Duodenal mucosa (tissue), 2 donors: ENCODE results near the gene FARS2.

Experiments used
- H3K27ac ChIP-seq: one replicate; pipeline ENCODE4 v1.7.0; 2013; ENCODE audit warnings: low read depth, low read length
- H3K27me3 ChIP-seq, 2 donors: one replicate each; pipeline ENCODE4 v1.7.0; 2013; ENCODE audit warnings: low read length in 2 of 2, control low read depth in 1 of 2; ENCODE audit not compliant: insufficient read depth in 2 of 2, control insufficient read depth in 1 of 2
- H3K36me3 ChIP-seq, 2 donors: one replicate each; pipeline ENCODE4 v1.7.0; 2013; ENCODE audit warnings: low read length in 2 of 2, control low read depth in 1 of 2; ENCODE audit not compliant: insufficient read depth in 2 of 2, control insufficient read depth in 1 of 2
- H3K4me1 ChIP-seq, 2 donors: one replicate each; pipeline ENCODE4 v1.7.0; 2013; ENCODE audit warnings: low read length in 2 of 2, control low read depth in 1 of 2; ENCODE audit not compliant: insufficient read depth in 2 of 2, control insufficient read depth in 1 of 2
- H3K4me3 ChIP-seq, 2 donors: one replicate each; pipeline ENCODE4 v1.7.0; 2013; ENCODE audit warnings: low read length in 2 of 2, low read depth in 1 of 2
- H3K9ac ChIP-seq, 2 donors: one replicate each; pipeline ENCODE4 v1.7.0; 2013; ENCODE audit warnings: low read length in 2 of 2, low read depth in 1 of 2
- H3K9me3 ChIP-seq, 2 donors: one replicate each; pipeline ENCODE4 v1.7.0; 2013; ENCODE audit warnings: low read length in 2 of 2, control low read depth in 1 of 2; ENCODE audit not compliant: control insufficient read depth in 1 of 2

Gene FARS2

GRCh38 chr6:5610640-5611039 is 349.3 kb downstream of the FARS2 start:
- H3K9ac ChIP-seq = no peak overlapping the region
- H3K27ac ChIP-seq = no peak overlapping the region
- H3K27me3 ChIP-seq = no peaks in the 10 kb centered on the region
- no peak overlapping the region for H3K4me3 ChIP-seq
- H3K9me3 ChIP-seq = no peaks in the 10 kb centered on the region
- H3K36me3 ChIP-seq = peaks cover 0 to 6% of the 10 kb centered on the region in 2 donors
- H3K4me1 ChIP-seq = no peaks in the 10 kb centered on the region

GRCh38 chr6:5617179-5617578 is 355.9 kb downstream of the FARS2 start:
- Histone ChIP-seq H3K4me3 (no peak overlapping the region), H3K27ac (no peak overlapping the region), H3K27me3 (no peaks in the 10 kb centered on the region), H3K36me3 (peaks cover 0 to 6% of the 10 kb centered on the region in 2 donors), H3K9me3 (no peaks in the 10 kb centered on the region), H3K9ac (no peak overlapping the region), H3K4me1 (no peaks in the 10 kb centered on the region)

GRCh38 chr6:5619249-5619648 is 357.9 kb downstream of the FARS2 start:
- Histone ChIP-seq H3K4me1 (no peaks in the 10 kb centered on the region), H3K27me3 (no peaks in the 10 kb centered on the region), H3K36me3 (no peaks in the 10 kb centered on the region), H3K27ac (no peak overlapping the region), H3K4me3 (no peak overlapping the region), H3K9ac (no peak overlapping the region), H3K9me3 (no peaks in the 10 kb centered on the region)

GRCh38 chr6:5622276-5623005 is 361.1 kb downstream of the FARS2 start:
- Histone ChIP-seq H3K36me3 (no peaks in the 10 kb centered on the region), H3K27me3 (no peaks in the 10 kb centered on the region), H3K9me3 (no peaks in the 10 kb centered on the region), H3K4me1 (peaks cover 0 to 12% of the 10 kb centered on the region in 2 donors), H3K9ac (no peak overlapping the region), H3K4me3 (no peak overlapping the region), H3K27ac (no peak overlapping the region)

- Histone ChIP-seq H3K27ac (no peak overlapping the region), H3K4me1 (peaks cover 0 to 13% of the 10 kb centered on the region in 2 donors), H3K36me3 (no peaks in the 10 kb centered on the region), H3K9ac (no peak overlapping the region), H3K27me3 (no peaks in the 10 kb centered on the region), H3K9me3 (no peaks in the 10 kb centered on the region), H3K4me3 (no peak overlapping the region)
These were observed 362.5 kb downstream of the FARS2 start for GRCh38 chr6:5623769-5624168.

- H3K4me1 ChIP-seq = peaks cover 0 to 13% of the 10 kb centered on the region in 2 donors
- no peaks in the 10 kb centered on the region for H3K27me3 ChIP-seq
- H3K4me3 ChIP-seq = no peak overlapping the region
- no peaks in the 10 kb centered on the region for H3K9me3 ChIP-seq
- no peak overlapping the region for H3K9ac ChIP-seq
- H3K36me3 ChIP-seq = no peaks in the 10 kb centered on the region
- no peak overlapping the region for H3K27ac ChIP-seq
These were observed 362.9 kb downstream of the FARS2 start for GRCh38 chr6:5624256-5624655.

GRCh38 chr6:5626727-5627426 is 365.6 kb downstream of the FARS2 start:
- peaks cover 0 to 13% of the 10 kb centered on the region in 2 donors for H3K4me1 ChIP-seq
- H3K27me3 ChIP-seq = no peaks in the 10 kb centered on the region
- no peaks in the 10 kb centered on the region for H3K9me3 ChIP-seq
- no peak overlapping the region for H3K27ac ChIP-seq
- H3K9ac ChIP-seq = no peak overlapping the region
- no peak overlapping the region for H3K4me3 ChIP-seq
- no peaks in the 10 kb centered on the region for H3K36me3 ChIP-seq

GRCh38 chr6:5630636-5631035 is 369.3 kb downstream of the FARS2 start:
- Histone ChIP-seq H3K9ac (no peak overlapping the region), H3K27ac (no peak overlapping the region), H3K4me1 (peaks cover 0 to 13% of the 10 kb centered on the region in 2 donors), H3K9me3 (no peaks in the 10 kb centered on the region), H3K4me3 (no peak overlapping the region), H3K36me3 (no peaks in the 10 kb centered on the region), H3K27me3 (no peaks in the 10 kb centered on the region)

GRCh38 chr6:5632348-5632935 is 371.1 kb downstream of the FARS2 start:
- Histone ChIP-seq H3K27me3 (no peaks in the 10 kb centered on the region), H3K9me3 (no peaks in the 10 kb centered on the region), H3K4me1 (peaks cover 0 to 1% of the 10 kb centered on the region in 2 donors), H3K36me3 (no peaks in the 10 kb centered on the region), H3K9ac (no peak overlapping the region), H3K27ac (no peak overlapping the region), H3K4me3 (no peak overlapping the region)

GRCh38 chr6:5634525-5634924 is 373.2 kb downstream of the FARS2 start:
- Histone ChIP-seq H3K36me3 (no peaks in the 10 kb centered on the region), H3K4me1 (no peaks in the 10 kb centered on the region), H3K4me3 (no peak overlapping the region), H3K9me3 (peaks cover 0 to 1% of the 10 kb centered on the region in 2 donors), H3K27ac (no peak overlapping the region), H3K27me3 (no peaks in the 10 kb centered on the region), H3K9ac (no peak overlapping the region)
